Retinal pigment epithelial cell (primary cell): ENCODE data around the gene DOCK2.

Source experiments
- DNase-seq: peaks from one replicate; pipeline ENCODE4 v3.0.0-alpha.2; 2010; ENCODE audit warnings: low read depth
- H3K4me3 ChIP-seq: 2 replicates; pipeline ENCODE4 v1.5.1; 2011; ENCODE audit warnings: mild to moderate bottlenecking, low read length, control low read depth, moderate library complexity
- CTCF ChIP-seq: conservative IDR thresholded peaks from 2 replicates; pipeline ENCODE4 v1.5.1; 2011; ENCODE audit warnings: low read depth, low read length, control low read depth, inconsistent platforms

DOCK2 gene

GRCh38 chr5:169691471-169691870 lies 54.4 kb downstream of the DOCK2 start:
- H3K4me3 ChIP-seq, result no peak overlapping the region
- TF ChIP-seq CTCF, result no peak
- no peak for DNase-seq

- DNase-seq, result no peak
- no peak for TF ChIP-seq CTCF
- no peak overlapping the region for H3K4me3 ChIP-seq
Observed at GRCh38 chr5:169694091-169694625, 57.1 kb downstream of the DOCK2 start.

DNA sequence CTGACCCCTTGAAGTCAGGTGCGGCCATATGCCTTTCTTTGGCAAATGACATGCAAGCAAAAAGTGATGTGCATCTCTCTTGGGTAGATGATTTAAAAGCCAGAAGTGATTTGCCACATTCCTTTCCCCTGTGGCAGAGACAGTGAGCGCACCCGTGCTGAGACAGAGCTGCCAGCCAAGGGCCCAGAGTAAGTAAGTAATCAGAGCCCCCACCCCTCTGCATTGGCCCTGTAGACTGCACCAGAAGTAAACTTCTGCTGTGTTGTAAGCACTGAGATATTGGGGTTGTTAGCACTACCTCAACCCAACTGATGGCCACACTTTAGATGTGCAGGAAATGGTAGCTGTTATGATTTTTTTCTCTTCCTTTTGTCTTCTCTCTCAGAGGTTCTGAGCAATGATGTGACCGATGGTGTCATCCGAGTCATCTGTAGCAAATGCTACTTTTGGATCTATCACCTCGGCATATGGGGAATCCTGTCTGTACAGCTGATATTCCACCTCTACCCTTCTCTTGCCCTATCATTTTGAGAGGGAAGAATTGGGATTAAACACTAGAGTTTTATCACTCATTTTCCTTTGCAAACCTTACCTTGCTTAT lies 58.0 kb downstream of the DOCK2 start:
- no peak for DNase-seq
- TF ChIP-seq CTCF, result no peak
- H3K4me3 ChIP-seq, result no peak overlapping the region

- H3K4me3 ChIP-seq, result no peak overlapping the region
- TF ChIP-seq CTCF, result no peak
- peak; percentile 94 for DNase-seq
Observed at GRCh38 chr5:169695919-169696490, 58.9 kb downstream of the DOCK2 start.

GRCh38 chr5:169696621-169697510 lies 59.8 kb downstream of the DOCK2 start:
- TF ChIP-seq CTCF, result no peak
- no peak overlapping the region for H3K4me3 ChIP-seq
- no peak for DNase-seq

DNA sequence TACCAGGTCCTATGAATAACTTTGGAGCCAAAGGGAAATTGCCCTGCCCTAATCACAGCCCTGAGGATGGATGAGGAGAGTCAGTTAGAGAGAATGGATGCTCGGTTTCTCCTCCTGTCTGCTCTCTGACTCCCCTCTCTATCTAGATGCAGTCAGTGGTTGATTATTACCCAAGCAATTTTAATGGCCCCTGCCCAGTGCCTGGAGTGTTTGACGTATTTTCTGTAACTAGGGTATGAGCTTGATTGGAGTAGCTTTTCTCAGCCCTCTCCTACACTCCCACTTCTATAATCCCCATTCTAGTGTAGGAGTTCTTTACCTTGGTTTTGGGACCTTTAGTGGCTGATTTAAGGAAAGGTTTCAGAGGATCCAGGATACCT lies 60.4 kb downstream of the DOCK2 start:
- no peak for DNase-seq
- TF ChIP-seq CTCF, result no peak
- no peak overlapping the region for H3K4me3 ChIP-seq
